ENCODE data around the gene MYO5B.
A peak's percentile ranks its signal among the peaks of the same experiment; 100 is the strongest.

MYO5B gene

GRCh38 chr18:49961271-49961670 is 233.7 kb downstream of the MYO5B start:
- no peak for DNase-seq

- DNase-seq = no peak
Observed at GRCh38 chr18:49960376-49960775, 234.6 kb downstream of the MYO5B start.

DNA sequence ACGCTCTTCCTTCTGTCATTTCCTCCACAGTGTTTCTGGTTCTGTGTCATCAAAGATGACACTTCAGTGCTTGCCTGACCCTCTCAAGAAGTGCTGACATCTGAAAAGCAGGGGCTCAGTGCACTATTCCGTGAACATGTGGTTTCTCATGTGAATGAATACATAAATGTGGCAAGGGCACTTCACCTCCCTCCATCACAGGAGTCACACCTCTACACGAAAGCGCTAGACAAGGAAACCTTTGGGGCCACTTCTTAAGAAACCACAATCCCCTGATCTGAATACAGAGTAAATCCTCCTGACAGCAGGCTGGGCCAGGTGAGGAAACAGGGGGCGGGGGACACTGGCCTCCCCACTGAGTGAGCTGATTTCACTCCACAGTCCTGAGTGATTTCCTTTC is 235.8 kb downstream of the MYO5B start:
- DNase-seq = no peak

DNA sequence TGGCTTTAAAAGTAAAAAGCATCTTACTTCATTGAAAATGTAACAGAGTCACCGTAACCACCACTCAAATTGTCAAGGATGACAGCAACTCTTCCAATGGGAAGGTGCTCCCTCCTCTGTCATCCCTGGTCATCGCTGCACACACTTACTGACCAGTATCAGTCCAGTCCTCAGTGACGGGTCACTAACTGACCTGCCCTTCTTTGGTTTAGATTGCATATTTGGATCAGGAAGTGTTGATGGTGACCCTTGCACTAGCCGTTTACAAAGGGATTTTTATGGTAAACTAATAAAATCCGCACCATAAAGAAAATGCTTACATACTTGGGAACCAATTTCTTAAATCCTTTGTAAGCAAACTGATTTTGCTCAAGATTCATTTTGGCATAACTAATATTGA is 239.7 kb downstream of the MYO5B start:
- no peak for DNase-seq

- no peak for DNase-seq
Observed at GRCh38 chr18:49953391-49953790, 241.6 kb downstream of the MYO5B start.

- no peak for DNase-seq
Observed at GRCh38 chr18:49949951-49950395, 245.0 kb downstream of the MYO5B start.

DNA sequence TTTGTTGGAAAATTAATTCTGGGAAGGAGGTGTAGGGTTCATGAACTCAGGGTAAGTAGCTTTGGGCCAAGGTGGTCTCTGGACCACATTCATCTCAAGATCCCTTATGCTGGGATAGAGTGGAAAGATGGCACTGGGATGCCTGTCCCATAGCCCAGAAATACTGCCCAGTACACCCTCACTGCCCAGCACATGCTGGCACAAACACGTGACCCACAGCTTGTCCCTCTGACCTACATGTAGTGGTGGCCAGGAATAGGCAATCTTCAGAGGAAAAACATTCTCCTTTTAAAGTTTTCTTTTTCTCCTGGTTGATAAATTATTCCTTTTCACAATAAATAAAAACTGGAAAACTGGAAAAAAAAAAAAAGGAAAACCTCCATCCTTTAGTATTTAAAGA is 246.0 kb downstream of the MYO5B start:
- no peak for DNase-seq

- no peak for DNase-seq
Observed at GRCh38 chr18:49944663-49945062, 250.3 kb downstream of the MYO5B start.

- no peak for DNase-seq
Observed at GRCh38 chr18:49936821-49937220, 258.1 kb downstream of the MYO5B start.

DNA sequence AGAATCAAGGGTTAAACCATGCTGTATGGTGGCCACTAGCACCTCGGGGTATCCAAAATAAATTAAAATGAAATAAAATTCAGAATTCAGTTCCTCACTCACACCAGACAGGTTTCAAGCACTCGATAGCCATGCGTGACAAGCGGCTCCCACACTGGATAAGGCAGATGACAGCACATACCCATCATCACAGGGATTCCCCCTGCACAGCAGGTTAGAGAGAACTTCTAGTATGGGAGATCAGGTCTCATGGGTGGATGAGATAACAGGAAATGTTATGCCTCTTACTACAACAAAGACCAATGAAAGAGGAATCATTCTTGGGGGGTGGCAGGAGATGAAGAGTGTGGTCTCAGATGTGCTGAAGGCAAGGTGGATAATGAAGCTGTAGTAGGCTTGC is 259.7 kb downstream of the MYO5B start:
- no peak for DNase-seq

GRCh38 chr18:49934457-49934856 is 260.5 kb downstream of the MYO5B start:
- no peak for DNase-seq

DNA sequence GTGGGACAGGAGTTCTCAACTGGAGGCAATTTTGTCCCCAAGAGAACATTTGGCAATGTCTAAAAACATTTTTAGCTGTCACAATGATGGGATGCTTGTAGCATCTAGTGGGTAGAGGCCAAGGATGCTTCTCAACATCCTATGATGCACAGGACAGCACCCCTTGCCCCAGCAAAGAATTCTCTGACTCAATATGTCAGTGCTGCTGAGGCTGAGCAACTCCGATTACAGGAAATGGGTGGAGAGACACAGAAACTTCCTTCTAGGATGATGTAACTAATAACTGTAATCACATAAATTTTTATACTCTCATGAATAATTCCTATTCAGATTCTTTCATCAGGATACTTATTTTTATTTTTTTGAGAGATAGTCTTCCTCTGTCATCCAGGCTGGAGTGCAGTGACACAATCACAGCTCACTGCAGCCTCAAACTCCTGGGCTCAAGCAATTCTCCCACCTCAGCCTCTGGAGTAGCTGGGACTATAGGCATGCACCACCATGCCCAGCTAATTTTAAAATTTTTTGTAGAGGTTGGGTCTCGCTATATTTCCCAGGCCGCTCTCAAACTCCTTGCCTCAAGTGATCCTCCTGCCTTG is 261.3 kb downstream of the MYO5B start:
- DNase-seq = no peak

DNA sequence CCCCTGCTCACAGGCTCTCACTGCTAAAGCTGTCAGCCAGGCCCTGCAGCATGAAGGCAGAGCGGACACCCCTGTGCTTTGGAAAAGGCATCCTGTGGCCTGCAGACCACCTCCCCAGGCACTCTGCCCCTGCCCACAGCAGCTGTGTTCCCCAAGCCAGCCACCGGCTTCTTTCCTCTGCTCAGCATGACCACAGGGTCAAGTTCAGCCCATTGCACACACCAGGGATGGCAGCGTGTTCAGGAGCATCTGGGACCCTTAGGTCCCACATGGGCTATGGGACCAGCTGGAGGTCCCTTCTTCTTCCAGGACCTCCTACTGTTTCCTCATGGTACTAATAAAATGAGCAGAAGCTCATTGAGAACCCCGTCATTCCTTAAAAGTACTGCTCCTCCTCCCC is 263.2 kb downstream of the MYO5B start:
- no peak for DNase-seq

- DNase-seq = no peak
Observed at GRCh38 chr18:49931179-49931578, 263.8 kb downstream of the MYO5B start.

DNA sequence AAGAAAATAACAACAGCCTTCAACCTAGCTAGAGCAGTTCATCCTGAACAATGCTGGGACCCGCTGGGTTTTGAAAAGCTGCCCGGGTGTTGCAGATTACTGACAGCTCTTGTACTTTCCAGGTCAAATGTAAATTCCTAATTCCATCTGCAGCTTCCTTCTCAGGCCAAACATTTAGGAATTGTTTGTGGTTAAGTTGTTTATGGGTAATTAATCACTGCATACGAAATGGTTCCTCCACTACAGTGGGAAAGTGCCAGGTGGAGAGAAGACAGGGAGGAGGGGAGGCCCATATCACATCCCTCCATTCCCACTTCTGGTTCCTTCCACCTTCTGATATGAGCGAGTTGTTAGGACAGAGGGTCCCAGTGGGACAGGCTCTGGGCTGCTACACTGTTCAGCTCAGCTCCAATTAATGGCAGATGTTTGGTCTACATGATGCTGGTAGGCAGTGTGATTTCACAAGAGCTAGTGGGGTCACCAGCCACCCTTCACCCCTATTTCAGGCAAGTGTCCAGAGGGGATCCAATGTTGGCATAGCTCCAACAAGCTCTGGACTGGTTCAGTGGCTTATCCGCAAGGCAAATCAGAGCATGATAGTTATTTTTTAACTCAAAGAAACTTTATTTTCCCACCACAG is 268.7 kb downstream of the MYO5B start:
- DNase-seq = no peak

DNA sequence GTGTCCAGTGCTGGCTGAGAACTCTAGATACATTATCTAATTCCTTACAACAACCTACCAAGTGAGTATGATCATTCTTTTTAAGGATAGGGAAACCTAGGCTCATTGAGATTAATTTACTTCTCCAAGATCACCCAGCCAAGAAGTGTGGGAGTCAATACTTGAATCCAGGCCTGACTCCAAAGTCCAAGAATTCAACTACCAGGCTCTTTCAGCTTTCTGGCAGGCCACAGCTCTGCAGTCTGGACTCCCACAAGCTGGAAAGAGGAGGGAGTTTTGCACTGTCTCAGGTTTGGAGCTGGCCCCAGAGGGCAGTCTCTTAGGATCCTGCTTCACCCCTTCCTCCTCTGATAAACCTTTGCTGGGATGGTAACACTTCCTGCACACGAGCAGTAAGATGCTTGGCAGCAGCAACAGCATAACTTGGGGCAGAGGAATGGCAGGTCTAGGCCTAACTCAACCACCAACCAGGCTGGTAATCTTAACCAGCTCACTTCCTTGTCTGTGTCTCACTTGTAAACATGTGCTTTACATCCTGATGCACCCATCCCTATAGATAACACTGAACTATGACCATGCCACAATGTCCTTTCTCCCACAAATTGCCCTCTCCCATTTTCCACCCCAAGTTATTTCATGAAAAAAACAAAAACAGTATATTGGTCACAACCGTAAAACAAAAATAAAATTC is 270.5 kb downstream of the MYO5B start:
- peak; percentile 56 for DNase-seq

DNA sequence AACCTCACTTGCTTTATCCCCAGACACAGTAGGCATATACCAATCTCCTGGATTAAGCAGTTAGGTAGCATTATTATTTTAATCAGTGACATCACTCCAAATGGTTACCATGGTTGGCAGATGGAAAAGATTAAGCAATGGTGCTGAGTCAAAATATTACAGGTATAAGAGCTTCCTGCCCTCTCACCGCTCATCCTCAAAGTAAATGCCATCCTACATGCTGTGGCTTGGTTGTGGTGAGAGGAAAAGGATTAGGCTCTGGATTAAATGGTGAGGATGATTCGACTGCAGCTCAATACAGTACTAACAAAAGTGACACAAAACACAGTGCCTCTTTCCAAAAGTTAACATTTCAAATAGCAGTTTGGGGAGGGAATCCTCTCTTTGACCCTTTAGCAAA is 272.7 kb downstream of the MYO5B start:
- no peak for DNase-seq

GRCh38 chr18:49921318-49921985 is 273.5 kb downstream of the MYO5B start:
- DNase-seq = no peak

- DNase-seq = no peak
Observed at GRCh38 chr18:49920731-49921130, 274.2 kb downstream of the MYO5B start.

DNA sequence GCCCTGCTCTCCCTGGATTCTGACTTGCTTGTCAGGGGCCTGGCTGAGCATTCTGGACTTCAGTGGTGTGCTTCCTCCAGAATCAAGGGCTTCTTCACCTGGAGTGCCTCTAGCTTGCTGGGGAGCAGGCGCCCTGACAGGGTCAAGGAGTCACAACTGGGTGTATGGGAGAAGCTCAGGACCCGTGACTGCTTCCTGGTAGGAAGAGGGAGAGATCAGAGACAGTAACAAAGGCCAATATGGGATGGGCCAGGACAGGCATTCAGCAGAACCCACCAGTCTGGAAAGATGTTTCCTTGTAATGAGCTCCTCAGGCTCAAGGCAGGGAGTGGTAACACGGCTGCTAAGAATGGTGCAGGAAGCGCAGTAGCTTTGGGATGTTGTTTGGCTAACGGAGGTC is 277.2 kb downstream of the MYO5B start:
- DNase-seq = no peak

GRCh38 chr18:49915352-49915751 is 279.6 kb downstream of the MYO5B start:
- DNase-seq = no peak

- DNase-seq = no peak
Observed at GRCh38 chr18:49913221-49913620, 281.7 kb downstream of the MYO5B start.

GRCh38 chr18:49911427-49911826 is 283.5 kb downstream of the MYO5B start:
- DNase-seq = no peak

GRCh38 chr18:49910986-49911385 is 284.0 kb downstream of the MYO5B start:
- DNase-seq = no peak

Measured in NCI-H226 (cell line).